A673 (cell line): Measurements from ENCODE around the gene SWT1. TPM values are rescaled to one million over a fixed set of nuclear protein-coding genes. Genes with fewer than 3 reads are reported as not detected.

Experiments used
- BruUV-seq: library from RNA; stranded (reverse); fragments of 400-500 nt; replicated peaks from 2 replicates; lab custom pipeline; 2021; lab: Mats Ljungman, UMichigan
- CTCF ChIA-PET: fragments of 300-600 bp; sonication (Branson Sonifier 250); formaldehyde crosslinking; loops from one replicate; lab custom pipeline; 2022; ENCODE audit warnings: antibody characterized with exemption; lab: Charles Lee
- POLR2A ChIA-PET: fragments of 300-600 bp; sonication (Branson Sonifier 250); formaldehyde crosslinking; loops from one replicate; lab custom pipeline; 2022; ENCODE audit warnings: antibody characterized with exemption; ENCODE audit not compliant: low non-redundant PET; lab: Charles Lee
- DNase-seq: peaks from one replicate; pipeline ENCODE4 v3.0.0-alpha.2; 2015; ENCODE audit warnings: low spot score
- H3K27ac ChIP-seq: fragments of 200-600 bp; sonication (generic); 2 replicates; pipeline ENCODE4 v1.5.1; 2016; ENCODE audit warnings: mixed run types, low read depth, mild to moderate bottlenecking, mixed read lengths, antibody characterized with exemption, low read length; ENCODE audit not compliant: poor library complexity, severe bottlenecking
- H3K27me3 ChIP-seq: fragments of 200-600 bp; sonication (generic); replicated peaks from 2 replicates; pipeline ENCODE4 v1.6.1; 2017; ENCODE audit warnings: mixed run types, low read depth, mild to moderate bottlenecking, mixed read lengths, antibody characterized with exemption, low read length; ENCODE audit not compliant: insufficient read depth, poor library complexity
- H3K36me3 ChIP-seq: fragments of 200-600 bp; sonication (generic); 2 replicates; pipeline ENCODE4 v1.6.1; 2016; ENCODE audit warnings: mixed run types, mild to moderate bottlenecking, mixed read lengths, antibody characterized with exemption, low read length; ENCODE audit not compliant: insufficient read depth, poor library complexity, severe bottlenecking
- H3K4me1 ChIP-seq: fragments of 200-600 bp; sonication (generic); 2 replicates; pipeline ENCODE4 v1.6.1; 2017; ENCODE audit warnings: mixed run types, mild to moderate bottlenecking, mixed read lengths, antibody characterized with exemption, low read length; ENCODE audit not compliant: insufficient read depth, poor library complexity, severe bottlenecking
- H3K4me3 ChIP-seq: fragments of 200-600 bp; sonication (generic); 2 replicates; pipeline ENCODE4 v1.5.1; 2016; ENCODE audit warnings: low read depth, mixed run types, mild to moderate bottlenecking, mixed read lengths, low read length; ENCODE audit not compliant: poor library complexity, severe bottlenecking
- H3K9me3 ChIP-seq: fragments of 200-600 bp; sonication (generic); 2 replicates; pipeline ENCODE4 v1.6.1; 2016; ENCODE audit warnings: mixed run types, low read depth, mild to moderate bottlenecking, mixed read lengths, antibody characterized with exemption, low read length; ENCODE audit not compliant: poor library complexity, severe bottlenecking
- CTCF ChIP-seq: fragments of 300-800, 200-600 bp; sonication (generic); conservative IDR thresholded peaks from 2 replicates; pipeline ENCODE4 v1.5.1; 2017; ENCODE audit warnings: low read depth, mild to moderate bottlenecking, antibody characterized with exemption, low read length, moderate library complexity, mixed read lengths
- EZH2 ChIP-seq: fragments of 200-600 bp; sonication (generic); IDR thresholded peaks from 2 replicates; pipeline ENCODE4 v1.6.1; 2017; ENCODE audit warnings: borderline replicate concordance, low read depth, mild to moderate bottlenecking, mixed read lengths, antibody characterized with exemption, low read length; ENCODE audit not compliant: poor library complexity, severe bottlenecking
- intact Hi-C: fragments of 100-400 bp; cut with micrococcal nuclease; formaldehyde crosslinking; loops from one replicate; pipeline ENCODE4 v1.10.0; 2022; ENCODE audit not compliant: unreplicated experiment
- total RNA-seq: library from RNA; stranded (reverse); gene quantifications from 2 replicates; pipeline ENCODE4 v1.2.3, GENCODE V29; 2021

The SWT1 gene
- total RNA-seq, 1 experiment from 2014 or later, result 3.3 TPM

- Histone ChIP-seq H3K27me3 (no peaks in the 10 kb centered on the region), H3K4me3 (no peak overlapping the region), H3K9me3 (no peaks in the 10 kb centered on the region), H3K27ac (no peak overlapping the region), H3K4me1 (no peaks in the 10 kb centered on the region), H3K36me3 (peaks cover 89% of the 10 kb centered on the region)
- DNase-seq, result no peak
- intact Hi-C loops, result no loop called here
- CTCF ChIA-PET, result no interaction called here
- TF ChIP-seq CTCF, result no peak
- POLR2A ChIA-PET, result no interaction called here
- no TSS peak for BruUV-seq
These were observed 141.0 kb downstream of the SWT1 start for GRCh38 chr1:185297982-185298381.

GRCh38 chr1:185300152-185300551, 143.2 kb downstream of the SWT1 start:
- CTCF ChIA-PET, result no interaction called here
- POLR2A ChIA-PET, result no interaction called here
- BruUV-seq, result TSS peak; percentile 0
- Histone ChIP-seq H3K27me3 (no peaks in the 10 kb centered on the region), H3K9me3 (no peaks in the 10 kb centered on the region), H3K4me1 (no peaks in the 10 kb centered on the region), H3K27ac (no peak overlapping the region), H3K4me3 (no peak overlapping the region), H3K36me3 (peaks cover 100% of the 10 kb centered on the region)
- DNase-seq, result no peak
- TF ChIP-seq EZH2 (no peak), CTCF (no peak)
- intact Hi-C loops, result loop anchor here (5.0 to 10.0 kb wide), 2 partner anchors 1025 to 1057 kb away; no protein-coding TSS in a partner anchor

- H3K27ac ChIP-seq, result no peak overlapping the region
- no peaks in the 10 kb centered on the region for H3K9me3 ChIP-seq
- no peak for DNase-seq
- H3K4me1 ChIP-seq, result peaks cover 9% of the 10 kb centered on the region
- intact Hi-C loops, result loop anchor here (10.0 kb wide), 1 partner anchor 1019 kb away; no protein-coding TSS in a partner anchor
- no TSS peak for BruUV-seq
- no peak overlapping the region for H3K4me3 ChIP-seq
- POLR2A ChIA-PET, result no interaction called here
- CTCF ChIA-PET, result no interaction called here
- H3K27me3 ChIP-seq, result no peaks in the 10 kb centered on the region
- no peak for TF ChIP-seq CTCF
- TF ChIP-seq EZH2, result no peak
- peaks cover 100% of the 10 kb centered on the region for H3K36me3 ChIP-seq
These were observed 148.5 kb downstream of the SWT1 start for GRCh38 chr1:185305419-185305818.
